ENCODE measurements around the gene GPR152.
A peak's percentile ranks its signal among the peaks of the same experiment; 100 is the strongest.
"Not testable (repeated sequence)": the region's sequence is repeated elsewhere in the genome, so short reads cannot be mapped to it uniquely, and the experiment has no call there.

The GPR152 gene

GRCh38 chr11:67493548-67494370 is 41.2 kb upstream of the GPR152 start:
- H3K36me3 ChIP-seq (ENCODE audit: control insufficient read depth, insufficient read depth, low read length) = no peaks in the 10 kb centered on the region
- no peaks in the 10 kb centered on the region for H3K4me1 ChIP-seq (ENCODE audit: control insufficient read depth, insufficient read depth, low read length)
- no peaks in the 10 kb centered on the region for H3K27me3 ChIP-seq (ENCODE audit: control insufficient read depth, insufficient read depth, low read length)
- H3K9ac ChIP-seq (ENCODE audit: low read length) = no peak overlapping the region
- H3K9me3 ChIP-seq (ENCODE audit: control insufficient read depth, low read length) = no peaks in the 10 kb centered on the region
- H3K4me3 ChIP-seq (ENCODE audit: low read length) = no peak overlapping the region

- Histone ChIP-seq H3K4me3 (ENCODE audit: low read length) (no peak overlapping the region), H3K27me3 (ENCODE audit: control insufficient read depth, insufficient read depth, low read length) (no peaks in the 10 kb centered on the region), H3K9me3 (ENCODE audit: control insufficient read depth, low read length) (no peaks in the 10 kb centered on the region), H3K9ac (ENCODE audit: low read length) (no peak overlapping the region), H3K4me1 (ENCODE audit: control insufficient read depth, insufficient read depth, low read length) (no peaks in the 10 kb centered on the region), H3K36me3 (ENCODE audit: control insufficient read depth, insufficient read depth, low read length) (no peaks in the 10 kb centered on the region)
Observed at GRCh38 chr11:67492801-67493547, 40.4 kb upstream of the GPR152 start.

GRCh38 chr11:67492069-67492727 is 39.7 kb upstream of the GPR152 start:
- Histone ChIP-seq H3K36me3 (ENCODE audit: control insufficient read depth, insufficient read depth, low read length) (no peaks in the 10 kb centered on the region), H3K9me3 (ENCODE audit: control insufficient read depth, low read length) (no peaks in the 10 kb centered on the region), H3K4me3 (ENCODE audit: low read length) (no peak overlapping the region), H3K4me1 (ENCODE audit: control insufficient read depth, insufficient read depth, low read length) (no peaks in the 10 kb centered on the region), H3K9ac (ENCODE audit: low read length) (no peak overlapping the region), H3K27me3 (ENCODE audit: control insufficient read depth, insufficient read depth, low read length) (no peaks in the 10 kb centered on the region)

GRCh38 chr11:67491276-67492068 is 38.9 kb upstream of the GPR152 start:
- Histone ChIP-seq H3K9ac (ENCODE audit: low read length) (no peak overlapping the region), H3K9me3 (ENCODE audit: control insufficient read depth, low read length) (no peaks in the 10 kb centered on the region), H3K36me3 (ENCODE audit: control insufficient read depth, insufficient read depth, low read length) (no peaks in the 10 kb centered on the region), H3K4me3 (ENCODE audit: low read length) (no peak overlapping the region), H3K27me3 (ENCODE audit: control insufficient read depth, insufficient read depth, low read length) (no peaks in the 10 kb centered on the region), H3K4me1 (ENCODE audit: control insufficient read depth, insufficient read depth, low read length) (peaks cover under 1% of the 10 kb centered on the region)

- Histone ChIP-seq H3K9ac (ENCODE audit: low read length) (no peak overlapping the region), H3K36me3 (ENCODE audit: control insufficient read depth, insufficient read depth, low read length) (no peaks in the 10 kb centered on the region), H3K4me1 (ENCODE audit: control insufficient read depth, insufficient read depth, low read length) (peaks cover 6% of the 10 kb centered on the region), H3K27me3 (ENCODE audit: control insufficient read depth, insufficient read depth, low read length) (no peaks in the 10 kb centered on the region), H3K4me3 (ENCODE audit: low read length) (no peak overlapping the region), H3K9me3 (ENCODE audit: control insufficient read depth, low read length) (no peaks in the 10 kb centered on the region)
Observed at GRCh38 chr11:67490727-67491065, 38.2 kb upstream of the GPR152 start.

- H3K27me3 ChIP-seq (ENCODE audit: control insufficient read depth, insufficient read depth, low read length) = no peaks in the 10 kb centered on the region
- H3K4me1 ChIP-seq (ENCODE audit: control insufficient read depth, insufficient read depth, low read length) = peaks cover 6% of the 10 kb centered on the region
- no peaks in the 10 kb centered on the region for H3K36me3 ChIP-seq (ENCODE audit: control insufficient read depth, insufficient read depth, low read length)
- no peaks in the 10 kb centered on the region for H3K9me3 ChIP-seq (ENCODE audit: control insufficient read depth, low read length)
- H3K9ac ChIP-seq (ENCODE audit: low read length) = no peak overlapping the region
- H3K4me3 ChIP-seq (ENCODE audit: low read length) = no peak overlapping the region
Observed at GRCh38 chr11:67489885-67490726, 37.6 kb upstream of the GPR152 start.

- H3K27me3 ChIP-seq (ENCODE audit: control insufficient read depth, insufficient read depth, low read length) = no peaks in the 10 kb centered on the region
- no peaks in the 10 kb centered on the region for H3K36me3 ChIP-seq (ENCODE audit: control insufficient read depth, insufficient read depth, low read length)
- no peak overlapping the region for H3K4me3 ChIP-seq (ENCODE audit: low read length)
- H3K9me3 ChIP-seq (ENCODE audit: control insufficient read depth, low read length) = no peaks in the 10 kb centered on the region
- peaks cover 11% of the 10 kb centered on the region for H3K4me1 ChIP-seq (ENCODE audit: control insufficient read depth, insufficient read depth, low read length)
- H3K9ac ChIP-seq (ENCODE audit: low read length) = no peak overlapping the region
Observed at GRCh38 chr11:67489203-67489884, 36.8 kb upstream of the GPR152 start.

GRCh38 chr11:67486481-67487195 is 34.1 kb upstream of the GPR152 start:
- Histone ChIP-seq H3K27me3 (ENCODE audit: control insufficient read depth, insufficient read depth, low read length) (no peaks in the 10 kb centered on the region), H3K4me3 (ENCODE audit: low read length) (no peak overlapping the region), H3K4me1 (ENCODE audit: control insufficient read depth, insufficient read depth, low read length) (peaks cover 23% of the 10 kb centered on the region), H3K36me3 (ENCODE audit: control insufficient read depth, insufficient read depth, low read length) (no peaks in the 10 kb centered on the region), H3K9me3 (ENCODE audit: control insufficient read depth, low read length) (no peaks in the 10 kb centered on the region), H3K9ac (ENCODE audit: low read length) (no peak overlapping the region)

- H3K4me1 ChIP-seq (ENCODE audit: control insufficient read depth, insufficient read depth, low read length) = peaks cover 23% of the 10 kb centered on the region
- not testable (repeated sequence) for H3K9me3 ChIP-seq (ENCODE audit: control insufficient read depth, low read length); H3K36me3 ChIP-seq (ENCODE audit: control insufficient read depth, insufficient read depth, low read length)
Observed at GRCh38 chr11:67485873-67486361, 33.4 kb upstream of the GPR152 start.

GRCh38 chr11:67484847-67485311 is 32.4 kb upstream of the GPR152 start:
- Histone ChIP-seq H3K4me1 (ENCODE audit: control insufficient read depth, insufficient read depth, low read length) (peaks cover 23% of the 10 kb centered on the region), H3K9me3 (ENCODE audit: control insufficient read depth, low read length) (no peaks in the 10 kb centered on the region), H3K9ac (ENCODE audit: low read length) (peak overlapping the region; percentile 37), H3K36me3 (ENCODE audit: control insufficient read depth, insufficient read depth, low read length) (no peaks in the 10 kb centered on the region), H3K27me3 (ENCODE audit: control insufficient read depth, insufficient read depth, low read length) (no peaks in the 10 kb centered on the region), H3K4me3 (ENCODE audit: low read length) (no peak overlapping the region)

More at GRCh38 chr11:67485873-67486361, 33.4 kb upstream of the GPR152 start:
- not testable (repeated sequence) for H3K27me3 ChIP-seq (ENCODE audit: control insufficient read depth, insufficient read depth, low read length); H3K4me3 ChIP-seq (ENCODE audit: low read length); H3K9ac ChIP-seq (ENCODE audit: low read length)

All from mucosa of stomach (tissue), 1 donor.